GM12801 (cell line): ENCODE measurements around the gene SSTR4.

Experiments
- CTCF ChIP-seq: IDR thresholded peaks from one replicate; pipeline ENCODE4 v1.5.1; 2011; ENCODE audit warnings: control low read depth; ENCODE audit not compliant: insufficient read length; ENCODE audit errors: extremely low read depth

SSTR4 gene

GRCh38 chr20:23034721-23035671 is at the start of gene SSTR4:
Gene SSTR4 (plus strand): TSS chr20:23035312. CDS start chr20:23035484, 172 bp downstream.
- no peak for TF ChIP-seq CTCF

DNA sequence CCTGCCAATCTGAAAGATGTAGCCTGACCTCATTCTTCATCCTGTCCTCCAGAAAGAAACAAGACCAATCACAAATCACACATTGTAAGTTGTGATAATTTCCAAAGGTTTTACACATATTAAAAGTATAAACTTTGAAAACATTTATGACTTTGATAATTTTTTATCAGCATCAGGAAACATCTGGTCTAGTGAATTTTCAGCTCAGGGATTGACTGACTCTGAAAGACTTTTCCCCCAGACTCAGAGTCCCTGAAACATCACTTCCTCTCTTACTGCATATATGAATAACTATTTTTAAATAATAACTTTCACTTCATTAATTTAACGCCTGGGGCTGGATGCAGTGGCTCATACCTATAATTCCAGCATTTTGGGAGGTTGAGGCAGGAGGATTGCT is 48.5 kb upstream of the SSTR4 start:
- no peak for TF ChIP-seq CTCF

DNA sequence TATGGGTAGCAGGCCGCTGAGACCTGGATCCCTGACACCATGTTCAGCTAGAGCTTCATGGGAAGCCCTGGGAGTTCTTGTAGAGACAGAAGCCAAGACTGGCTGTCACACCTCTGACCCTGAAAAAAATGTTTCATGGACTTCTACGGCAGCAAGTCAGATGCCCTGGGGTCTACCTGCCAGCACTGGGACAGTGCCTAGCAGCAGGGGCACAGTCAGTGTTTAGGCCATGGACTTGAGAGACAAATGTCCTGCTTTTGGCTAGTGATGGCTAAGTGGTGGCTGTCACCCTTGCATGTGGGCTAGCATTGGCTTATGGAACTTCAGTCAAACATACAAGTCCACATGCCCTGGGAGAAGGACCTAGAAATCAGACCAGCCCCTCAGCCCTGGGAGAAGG is 41.3 kb upstream of the SSTR4 start:
- TF ChIP-seq CTCF, result no peak

GRCh38 chr20:22995923-22996322 is 39.2 kb upstream of the SSTR4 start:
- TF ChIP-seq CTCF, result no peak

DNA sequence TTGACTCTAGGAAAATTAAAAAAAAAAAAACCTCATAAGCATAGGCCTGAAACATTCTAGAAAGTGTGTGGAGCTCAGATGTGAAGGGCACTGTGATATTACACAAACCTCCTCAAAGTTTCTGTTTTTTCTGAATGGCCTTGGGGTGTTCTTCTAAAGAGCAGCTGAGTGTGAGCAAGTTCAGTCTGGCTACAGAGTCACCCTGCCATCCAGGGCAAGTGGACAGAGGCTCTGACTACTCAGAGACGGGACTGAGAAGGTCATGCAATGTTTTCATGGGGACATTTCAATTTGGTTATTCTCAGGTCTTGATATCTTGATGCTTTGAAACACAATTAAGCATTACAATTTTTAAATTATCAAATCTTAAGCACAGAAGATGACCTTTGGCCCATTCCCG is 36.6 kb upstream of the SSTR4 start:
- no peak for TF ChIP-seq CTCF

DNA sequence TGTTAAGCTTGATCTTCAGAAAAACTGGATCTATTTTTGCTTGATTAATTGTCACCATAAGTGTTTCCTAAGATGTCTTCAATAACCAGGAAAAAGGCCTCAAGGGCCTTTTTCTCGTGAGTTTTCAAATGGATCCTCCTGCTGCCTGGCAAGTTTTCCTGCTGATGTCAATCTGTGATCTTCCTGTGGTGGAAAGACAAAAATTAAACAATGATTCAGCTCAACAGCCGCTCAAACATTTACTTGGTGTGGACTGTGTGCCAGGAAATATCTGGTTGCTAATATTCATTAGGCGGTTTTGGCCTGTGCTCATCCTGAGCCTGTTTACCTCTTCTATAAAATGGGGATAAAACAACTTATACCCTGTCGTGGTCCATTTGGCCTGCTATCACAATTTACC is 35.4 kb upstream of the SSTR4 start:
- no peak for TF ChIP-seq CTCF

GRCh38 chr20:23000232-23000947 is 34.7 kb upstream of the SSTR4 start:
- no peak for TF ChIP-seq CTCF
